HEK293T (cell line): ENCODE data around the gene HRC.

Experiments used
- CTCF ChIA-PET: fragments of 350-600 bp; formaldehyde crosslinking; extraction: SDS; loops from one replicate; lab custom pipeline; 2021; ENCODE audit warnings: antibody characterized with exemption, inconsistent platforms; lab: Yijun Ruan, JAX
- POLR2A ChIA-PET: fragments of 350-600 bp; formaldehyde crosslinking; extraction: SDS; loops from one replicate; lab custom pipeline; 2020; ENCODE audit warnings: antibody characterized with exemption, inconsistent platforms; lab: Yijun Ruan, JAX
- DNase-seq: peaks from one replicate; pipeline ENCODE4 v3.0.0; 2012; ENCODE audit warnings: mixed read lengths; ENCODE audit errors: extremely low spot score
- ARNT ChIP-seq: fragments of 450-650 bp; IDR thresholded peaks from 2 replicates; pipeline ENCODE4 v1.6.1; 2017; ENCODE audit warnings: mild to moderate bottlenecking
- BHLHE40 ChIP-seq: fragments of 450-650 bp; IDR thresholded peaks from 2 replicates; pipeline ENCODE4 v1.6.1; 2016; ENCODE audit warnings: mild to moderate bottlenecking, moderate library complexity, borderline replicate concordance
- CTBP1 ChIP-seq: fragments of 450-650 bp; IDR thresholded peaks from 2 replicates; pipeline ENCODE4 v1.6.1; 2016; ENCODE audit warnings: borderline replicate concordance
- ELF4 ChIP-seq: fragments of 450-650 bp; IDR thresholded peaks from 2 replicates; pipeline ENCODE4 v1.6.1; 2017; ENCODE audit warnings: antibody characterized with exemption
- FOXA1 ChIP-seq: fragments of 450-650 bp; IDR thresholded peaks from 2 replicates; pipeline ENCODE4 v1.6.1; 2016; ENCODE audit warnings: mild to moderate bottlenecking
- FOXK2 ChIP-seq: fragments of 450-650 bp; IDR thresholded peaks from 2 replicates; pipeline ENCODE4 v1.6.1; 2016; ENCODE audit warnings: mild to moderate bottlenecking
- FOXM1 ChIP-seq: fragments of 450-650 bp; IDR thresholded peaks from 2 replicates; pipeline ENCODE4 v1.6.1; 2017; ENCODE audit warnings: mild to moderate bottlenecking, borderline replicate concordance
- HDGF ChIP-seq: fragments of 450-650 bp; IDR thresholded peaks from 2 replicates; pipeline ENCODE4 v1.6.1; 2017; ENCODE audit warnings: antibody characterized with exemption, borderline replicate concordance
- L3MBTL2 ChIP-seq: fragments of 450-650 bp; conservative IDR thresholded peaks from 2 replicates; pipeline ENCODE4 v1.6.1; 2016; ENCODE audit warnings: mild to moderate bottlenecking
- LEF1 ChIP-seq: fragments of 450-650 bp; IDR thresholded peaks from 2 replicates; pipeline ENCODE4 v1.6.1; 2017; ENCODE audit warnings: mild to moderate bottlenecking, borderline replicate concordance
- NFRKB ChIP-seq: fragments of 450-650 bp; IDR thresholded peaks from 2 replicates; pipeline ENCODE4 v1.6.1; 2016; ENCODE audit warnings: mild to moderate bottlenecking, moderate library complexity
- SP1 ChIP-seq: fragments of 450-650 bp; IDR thresholded peaks from 2 replicates; pipeline ENCODE4 v1.6.1; 2017
- SUZ12 ChIP-seq: fragments of 450-650 bp; IDR thresholded peaks from 2 replicates; pipeline ENCODE4 v1.6.1; 2016; ENCODE audit warnings: mild to moderate bottlenecking
- TARDBP ChIP-seq: fragments of 450-650 bp; IDR thresholded peaks from 2 replicates; pipeline ENCODE4 v1.6.1; 2016
- ZNF384 ChIP-seq: fragments of 450-650 bp; IDR thresholded peaks from 2 replicates; pipeline ENCODE4 v1.6.1; 2016
- TF ChIP-seq, protein P1 (sequence below): fragments of 450-650 bp; IDR thresholded peaks from 2 replicates; pipeline ENCODE4 v1.6.1; 2016

The HRC gene

GRCh38 chr19:49160450-49161189 is 5.4 kb upstream of the HRC start:
- ChIA-PET CTCF (no interaction called here), POLR2A (interaction anchor here (1.1 kb wide), 1 partner anchor 10 kb away, joined by 5 read pairs; no protein-coding TSS in a partner anchor)

GRCh38 chr19:49157445-49158224 is 2.4 kb upstream of the HRC start, which contains the start of gene TRPM4:
Gene TRPM4 (plus strand): TSS chr19:49157792. CDS start chr19:49157867, 75 bp downstream.
- TF ChIP-seq FOXM1 (no peak), BHLHE40 (no peak), CTBP1 (no peak), SUZ12 (no peak), HDGF (no peak), FOXK2 (no peak), TARDBP (no peak), ELF4 (no peak), SP1 (no peak), L3MBTL2 (no peak; the same call in 1 of the 2 replicates), NFRKB (no peak), ARNT (no peak), ZNF384 (no peak), LEF1 (no peak)
- TF ChIP-seq, protein P1, sequence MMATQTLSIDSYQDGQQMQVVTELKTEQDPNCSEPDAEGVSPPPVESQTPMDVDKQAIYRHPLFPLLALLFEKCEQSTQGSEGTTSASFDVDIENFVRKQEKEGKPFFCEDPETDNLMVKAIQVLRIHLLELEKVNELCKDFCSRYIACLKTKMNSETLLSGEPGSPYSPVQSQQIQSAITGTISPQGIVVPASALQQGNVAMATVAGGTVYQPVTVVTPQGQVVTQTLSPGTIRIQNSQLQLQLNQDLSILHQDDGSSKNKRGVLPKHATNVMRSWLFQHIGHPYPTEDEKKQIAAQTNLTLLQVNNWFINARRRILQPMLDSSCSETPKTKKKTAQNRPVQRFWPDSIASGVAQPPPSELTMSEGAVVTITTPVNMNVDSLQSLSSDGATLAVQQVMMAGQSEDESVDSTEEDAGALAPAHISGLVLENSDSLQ: no peak
- ChIA-PET CTCF (no interaction called here), POLR2A (no interaction called here)
- DNase-seq: peak; percentile 80

More at GRCh38 chr19:49160450-49161189, 5.4 kb upstream of the HRC start:
- no peak for DNase-seq
- TF ChIP-seq FOXA1 (no peak), L3MBTL2 (no peak), BHLHE40 (no peak), SP1 (no peak)

DNA sequence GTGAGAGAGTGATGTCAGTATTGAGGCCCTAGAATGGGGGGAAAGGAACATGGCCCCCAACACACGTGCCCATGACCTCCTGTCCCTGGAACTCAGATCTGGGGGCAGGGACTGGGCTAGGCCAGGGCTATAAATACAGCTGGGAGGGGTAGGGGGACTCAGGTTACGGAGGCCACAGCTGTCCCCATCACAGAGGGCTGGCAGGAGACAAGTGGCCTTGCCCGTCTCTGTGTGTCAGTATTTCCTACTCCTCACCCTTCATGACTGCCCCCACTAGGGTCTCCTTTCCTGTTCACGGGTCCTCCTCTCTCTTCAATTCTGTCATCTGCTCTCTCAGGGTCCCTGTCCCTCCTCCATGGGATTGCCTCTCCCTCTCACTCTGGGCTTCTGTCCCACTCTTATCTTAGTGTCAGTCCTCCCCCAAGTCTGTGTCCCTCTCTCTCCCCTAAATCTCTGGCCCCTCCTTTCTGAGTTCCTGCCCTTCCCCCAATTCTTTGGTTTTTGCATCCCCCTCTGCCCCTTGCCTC is 687 bp upstream of the HRC start:
- ChIA-PET POLR2A (no interaction called here), CTCF (no interaction called here)

DNA sequence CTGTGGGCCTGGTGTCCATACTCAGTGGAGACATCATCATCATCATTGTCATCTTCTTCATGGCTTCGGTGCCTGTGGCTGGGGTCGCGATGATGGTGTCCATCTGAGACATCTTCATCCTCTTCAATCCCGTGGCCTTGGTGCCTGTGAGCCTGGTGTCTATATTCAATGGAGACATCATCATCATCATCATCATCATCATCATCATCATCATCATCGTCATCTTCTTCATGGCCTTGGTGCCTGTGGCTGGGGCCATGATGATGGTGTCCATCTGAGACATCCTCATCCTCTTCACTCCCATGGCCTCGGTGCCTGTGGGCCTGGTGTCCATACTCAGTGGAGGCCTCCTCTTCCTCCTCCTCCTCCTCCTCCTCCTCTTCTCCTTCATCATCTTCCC is 917 bp downstream of the HRC start:
- no peak for DNase-seq
- TF ChIP-seq SP1 (no peak), FOXM1 (no peak), L3MBTL2 (no peak), TARDBP (no peak), SUZ12 (no peak), FOXA1 (no peak), ZNF384 (no peak), BHLHE40 (no peak), ELF4 (no peak), ARNT (no peak), LEF1 (no peak), HDGF (no peak), NFRKB (no peak), FOXK2 (no peak)
- TF ChIP-seq, protein P1: no peak
- POLR2A ChIA-PET: no interaction called here
- CTCF ChIA-PET: no interaction called here

More for the DNA sequence above, 687 bp upstream of the HRC start:
- DNase-seq: no peak
- TF ChIP-seq LEF1 (no peak), SUZ12 (no peak), TARDBP (no peak), FOXK2 (no peak)

DNA sequence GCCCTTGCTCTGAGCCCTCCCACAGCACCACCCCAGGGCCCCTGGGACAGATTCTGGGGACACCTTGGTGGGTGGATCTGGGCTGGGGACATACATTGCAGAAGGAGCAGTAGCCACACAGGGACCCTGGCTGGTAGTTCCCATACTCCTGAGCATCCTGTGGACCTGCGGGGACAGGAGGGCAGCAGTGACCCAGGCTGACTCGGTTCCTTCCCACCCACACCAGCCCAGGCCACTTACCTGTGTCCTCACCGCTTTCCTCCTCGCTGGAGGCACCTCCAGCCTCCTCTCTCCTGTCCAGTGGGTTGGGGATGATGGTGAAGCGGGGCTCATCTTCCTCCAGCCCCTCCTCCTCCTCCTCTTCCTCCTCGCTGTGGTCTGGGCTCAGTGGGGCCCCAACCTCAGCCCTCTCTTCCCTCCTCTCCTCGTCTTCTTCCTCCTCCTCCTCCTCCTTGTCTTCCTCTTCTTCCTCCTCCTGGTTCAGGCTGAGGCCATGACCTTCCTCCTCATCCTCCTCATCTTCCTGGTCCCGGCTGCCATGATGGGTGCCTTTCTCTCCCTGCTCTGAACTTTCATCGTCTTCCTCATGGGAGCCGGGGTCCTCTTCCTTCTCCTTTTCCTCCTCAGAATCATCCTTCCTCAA is 1.9 kb downstream of the HRC start:
- CTCF ChIA-PET: no interaction called here
- POLR2A ChIA-PET: no interaction called here
- DNase-seq: no peak
- TF ChIP-seq CTBP1: no peak

- no peak for DNase-seq
- TF ChIP-seq ZNF384: no peak
- ChIA-PET POLR2A (no interaction called here), CTCF (no interaction called here)
These were observed 3.1 kb downstream of the HRC start for GRCh38 chr19:49152119-49152550.
